Heart left ventricle (tissue), 16 donors: ENCODE data around the gene SERPINC1. TPM values are rescaled to one million over a fixed set of nuclear protein-coding genes. Genes with fewer than 3 reads are reported as not detected.

ENCODE experiments used
- ATAC-seq, 4 donors: fragments of 200-7000 bp; cut with Tn5 transposase; one replicate each; pipeline ENCODE4 v1.9.1; 2020 to 2022; ENCODE audit warnings: moderate library complexity in 4 of 4, mild to moderate bottlenecking in 3 of 4, moderate number of reproducible peaks in 1 of 4
- DNase-seq, 5 donors: peaks; one replicate each; pipeline ENCODE4 v3.0.0-alpha.2; 2020
- H3K27ac ChIP-seq, 12 donors: fragments of 200-600 bp; sonication (generic) in 4 of 12; one replicate each; pipeline versions ENCODE4 v1.5.0 to v1.8.0; 2016 to 2022; ENCODE audit warnings: mild to moderate bottlenecking in 2 of 12
- H3K27me3 ChIP-seq, 9 donors: fragments of 200-600 bp; sonication (generic) in 2 of 9; one replicate each; pipeline versions ENCODE4 v1.5.1 to v1.8.0; 2016 to 2022; ENCODE audit warnings: mild to moderate bottlenecking in 3 of 9
- H3K36me3 ChIP-seq, 9 donors: fragments of 200-600 bp; sonication (generic) in 2 of 9; one replicate each; pipeline versions ENCODE4 v1.5.0 to v1.8.0; 2018 to 2022; ENCODE audit warnings: mild to moderate bottlenecking in 2 of 9
- H3K4me1 ChIP-seq, 12 donors: fragments of 200-600 bp; sonication (generic) in 4 of 12; one replicate each; pipeline versions ENCODE4 v1.5.0 to v1.8.0; 2016 to 2022; ENCODE audit warnings: mild to moderate bottlenecking in 3 of 12
- H3K4me3 ChIP-seq, 12 donors: fragments of 200-600 bp; sonication (generic) in 4 of 12; one replicate each; pipeline versions ENCODE4 v1.5.0 to v1.8.0; 2017 to 2022; ENCODE audit warnings: mild to moderate bottlenecking in 9 of 12, moderate library complexity in 4 of 12
- H3K9me3 ChIP-seq, 12 donors: fragments of 200-600 bp; sonication (generic) in 4 of 12; one replicate each; pipeline versions ENCODE4 v1.5.0 to v1.8.0; 2016 to 2022; ENCODE audit warnings: mild to moderate bottlenecking in 1 of 12
- POLR2A ChIP-seq, 2 donors: fragments of 450-650 bp; IDR thresholded peaks; one replicate each; pipeline ENCODE4 v1.6.1; 2017; ENCODE audit warnings: antibody characterized with exemption in 2 of 2, mild to moderate bottlenecking in 2 of 2, moderate library complexity in 2 of 2
- WGBS, 4 donors: extraction: QIAGEN DNeasy Blood & Tissue Kit in 2 of 4; methylation state at CpG; one replicate each; pipeline versions ENCODE4 v1.1.5 to v1.1.7; 2013 to 2018; 5-methylcytosine and 5-hydroxymethylcytosine counted together
- intact Hi-C, 10 donors: fragments of 100-400 bp; cut with DNase I; formaldehyde crosslinking; loops; one replicate each; pipeline versions ENCODE4 v1.11.1 to v1.14.2; 2022
- polyA plus RNA-seq, 2 donors: library from polyadenylated mRNA; stranded (reverse); fragments of 200-250 nt; gene quantifications; one replicate each; pipeline ENCODE4 v1.2.3, GENCODE V29; 2013
- total RNA-seq, 9 donors: library from RNA; depleted of rRNA in 2 of 9; stranded (reverse); fragments of >200 nt in 2 of 9; fragmentation: NEBNext Ultra II Directional in 3 of 9; extraction: Animal tissue kit (Norgen Biotek cat#: 25700) in 3 of 9; gene quantifications; one replicate each; pipeline versions ENCODE4 v1.1.0 to v1.2.4, GENCODE V29; 2016 to 2023
- TF ChIP-seq, protein P1 (sequence below), 12 donors: fragments of 200-600 bp; sonication (generic) in 4 of 12; IDR thresholded peaks; one replicate each; pipeline versions ENCODE4 v1.5.0 to v1.8.0; 2018 to 2022; ENCODE audit warnings: antibody characterized with exemption in 12 of 12, mild to moderate bottlenecking in 5 of 12
- donor health status: ischemic (EF 13 %, LVEDD 7.1; RV severe dilation, severe dysfunction).
- donor health status: healthy with polysubstance abuse.
- donor health status: DM: no; HTN: yes; CAD: no.
- donor health status: DM: no; HTN: no; CAD: no.
- donor health status: ischemic (EF 25% LVEDD 6.9; RV normal size, moderate dysfunction).
- donor health status: ischemic (EF 25% LVEDD 5.7; RV mildly dilated, moderate dysfunction).
- donor health status: healthy.
- donor health status: DM: yes; HTN: yes; CAD: no.
- donor health status: ischemic (EF 35%, LVEDD 5.7; RV mildly dilated, moderate dysfunction).
- donor health status: nonischemic (EF 11% LVEDD 7.7; RV severe dilation, severe dysfunction).
- donor health status: DM: yes; HTN: yes; CAD: no.
- donor health status: PGD.
- donor health status: ischemic (EF 29% LVEDD 5.4; RV normal size, mild dysfunction).
- donor health status: nonischemic (EF 23%, LVEDD 6.1; RV moderate dilation, normal function).

Gene SERPINC1
- total and polyA plus RNA-seq, 11 donors = 0.15 to 0.33 (median 0.30) TPM; not detected in 8

DNA sequence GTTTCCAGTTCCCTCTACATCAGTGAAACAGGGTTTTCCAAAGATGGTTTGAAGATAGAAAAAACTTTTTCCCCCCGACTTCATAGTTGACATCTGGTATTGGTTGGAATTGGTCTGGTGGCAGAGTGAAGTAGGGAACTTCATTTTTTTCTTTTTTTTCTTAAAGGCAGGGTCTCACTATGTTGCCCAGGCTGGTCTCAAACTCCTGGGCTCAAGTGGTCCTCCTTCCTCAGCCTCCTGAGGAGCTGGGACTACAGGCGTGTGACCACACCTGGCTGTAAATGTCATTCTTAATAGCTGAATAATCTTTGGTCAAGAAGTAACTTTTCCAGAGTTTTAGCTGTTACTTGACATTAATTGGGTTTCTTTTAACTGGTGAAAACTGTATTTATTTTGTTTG lies 27.2 kb downstream of the SERPINC1 start:
- DNase-seq = no peak
- WGBS, 4 donors = 97 to 100% (median 100%) methylated on average over 2 of the region's 2 CpGs
- Histone ChIP-seq H3K9me3 (no peaks in the 10 kb centered on the region), H3K36me3 (peaks cover 2 to 58% (median 36%) of the 10 kb centered on the region in 9 donors), H3K27me3 (no peaks in the 10 kb centered on the region), H3K27ac (no peak overlapping the region), H3K4me1 (peaks cover 0 to 7% (median 0%) of the 10 kb centered on the region in 12 donors), H3K4me3 (no peak overlapping the region)
- no peak for ATAC-seq
- TF ChIP-seq POLR2A (IDR thresholded peaks at IDR 0.05) = no peak
- TF ChIP-seq, protein P1, sequence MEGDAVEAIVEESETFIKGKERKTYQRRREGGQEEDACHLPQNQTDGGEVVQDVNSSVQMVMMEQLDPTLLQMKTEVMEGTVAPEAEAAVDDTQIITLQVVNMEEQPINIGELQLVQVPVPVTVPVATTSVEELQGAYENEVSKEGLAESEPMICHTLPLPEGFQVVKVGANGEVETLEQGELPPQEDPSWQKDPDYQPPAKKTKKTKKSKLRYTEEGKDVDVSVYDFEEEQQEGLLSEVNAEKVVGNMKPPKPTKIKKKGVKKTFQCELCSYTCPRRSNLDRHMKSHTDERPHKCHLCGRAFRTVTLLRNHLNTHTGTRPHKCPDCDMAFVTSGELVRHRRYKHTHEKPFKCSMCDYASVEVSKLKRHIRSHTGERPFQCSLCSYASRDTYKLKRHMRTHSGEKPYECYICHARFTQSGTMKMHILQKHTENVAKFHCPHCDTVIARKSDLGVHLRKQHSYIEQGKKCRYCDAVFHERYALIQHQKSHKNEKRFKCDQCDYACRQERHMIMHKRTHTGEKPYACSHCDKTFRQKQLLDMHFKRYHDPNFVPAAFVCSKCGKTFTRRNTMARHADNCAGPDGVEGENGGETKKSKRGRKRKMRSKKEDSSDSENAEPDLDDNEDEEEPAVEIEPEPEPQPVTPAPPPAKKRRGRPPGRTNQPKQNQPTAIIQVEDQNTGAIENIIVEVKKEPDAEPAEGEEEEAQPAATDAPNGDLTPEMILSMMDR (IDR thresholded peaks at IDR 0.05) = no peak
- intact Hi-C loops = no loop called here

DNA sequence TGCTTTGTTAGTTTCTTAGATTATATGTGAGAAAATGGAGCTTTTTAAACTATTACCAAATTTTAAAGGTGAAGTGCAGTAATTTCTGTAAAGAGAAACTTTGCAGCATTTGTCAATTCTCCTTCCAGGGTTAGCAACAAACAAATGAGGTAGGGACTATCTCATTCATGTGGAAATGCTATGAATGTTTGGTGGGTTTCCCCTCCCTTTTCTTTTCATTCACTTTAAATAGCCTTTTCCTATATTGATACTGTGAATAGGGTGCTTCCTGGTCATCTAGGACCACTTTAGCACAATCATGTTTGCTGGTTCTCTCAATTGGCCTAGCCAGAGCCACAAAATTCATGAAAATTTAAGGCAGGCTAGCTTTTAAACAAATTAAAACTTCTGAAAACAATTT lies 28.4 kb downstream of the SERPINC1 start:
- Histone ChIP-seq H3K4me3 (no peak overlapping the region), H3K36me3 (peaks cover 2 to 61% (median 34%) of the 10 kb centered on the region in 9 donors), H3K27ac (no peak overlapping the region), H3K4me1 (peaks cover 0 to 7% (median 0%) of the 10 kb centered on the region in 12 donors), H3K9me3 (no peaks in the 10 kb centered on the region), H3K27me3 (no peaks in the 10 kb centered on the region)
- intact Hi-C loops = no loop called here
- ATAC-seq (no peak), DNase-seq (no peak)
- TF ChIP-seq POLR2A (IDR thresholded peaks at IDR 0.05) = no peak
- TF ChIP-seq, protein P1 (IDR thresholded peaks at IDR 0.05) = no peak

DNA sequence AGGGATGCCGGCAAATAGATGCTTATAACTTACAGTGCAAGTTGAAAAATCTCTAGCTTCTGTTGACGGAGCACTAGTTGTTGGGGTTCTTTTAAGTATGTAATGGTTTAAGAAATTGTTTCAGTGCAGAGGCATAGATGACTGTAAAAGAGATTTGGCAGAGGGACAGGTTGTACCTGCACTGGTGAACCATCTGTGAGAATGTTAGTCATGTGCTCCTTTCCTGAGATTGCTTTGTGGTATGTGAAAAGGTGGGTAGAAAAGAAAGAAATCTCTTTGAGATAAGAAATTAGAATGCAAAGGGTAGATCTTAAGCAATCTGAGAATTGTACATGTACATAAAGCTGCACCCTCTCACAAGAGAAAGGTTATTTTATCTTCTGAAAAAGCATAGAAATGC lies 29.5 kb downstream of the SERPINC1 start:
- WGBS, 4 donors = 95 to 98% (median 97%) methylated on average over 2 of the region's 2 CpGs
- Histone ChIP-seq H3K9me3 (no peaks in the 10 kb centered on the region), H3K36me3 (peaks cover 2 to 55% (median 34%) of the 10 kb centered on the region in 9 donors), H3K27ac (no peak overlapping the region), H3K27me3 (no peaks in the 10 kb centered on the region), H3K4me3 (no peak overlapping the region), H3K4me1 (peaks cover 0 to 7% (median 0%) of the 10 kb centered on the region in 12 donors)
- DNase-seq (no peak), ATAC-seq (no peak)
- intact Hi-C loops = no loop called here
- TF ChIP-seq POLR2A (IDR thresholded peaks at IDR 0.05) = no peak
- TF ChIP-seq, protein P1 (IDR thresholded peaks at IDR 0.05) = no peak

DNA sequence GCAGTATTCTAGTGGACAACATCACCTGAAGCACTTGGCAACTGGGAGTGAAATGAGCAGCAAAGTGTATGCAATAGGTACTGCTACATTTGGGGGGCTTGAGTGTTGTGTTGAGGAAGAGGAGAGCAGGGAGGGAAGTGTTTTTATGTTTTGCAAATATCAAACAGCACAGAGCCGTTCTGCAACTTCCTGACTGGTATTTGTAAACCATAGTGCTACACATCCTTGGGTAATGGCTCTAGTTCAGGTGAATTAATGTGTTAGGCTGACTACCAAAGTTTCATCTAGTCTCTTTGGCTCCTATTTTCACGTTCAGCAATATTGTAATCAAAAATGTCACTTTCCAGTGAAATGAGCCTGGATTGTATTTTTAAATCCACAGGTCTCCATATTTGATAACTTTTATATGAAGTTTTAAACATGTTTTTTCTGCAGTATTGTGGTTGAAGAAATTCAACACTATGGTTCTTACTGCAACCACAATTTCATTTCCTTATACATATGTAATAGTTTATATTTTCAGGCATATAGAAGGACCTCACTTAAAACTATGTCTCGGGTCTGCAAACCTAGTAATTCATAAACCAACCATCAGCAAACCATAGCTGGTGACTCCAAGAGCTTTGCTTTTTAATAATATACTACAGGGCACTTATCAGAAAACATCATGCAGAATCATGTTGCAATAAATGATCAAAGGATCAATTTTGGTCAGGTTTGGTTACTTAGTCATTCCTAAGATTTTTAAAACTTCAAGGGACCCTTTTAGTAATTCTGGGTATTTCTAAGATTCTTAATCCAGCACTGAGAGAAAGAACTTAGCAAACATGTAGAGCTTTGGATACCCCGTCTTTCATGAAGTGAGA lies 30.1 kb downstream of the SERPINC1 start:
- Histone ChIP-seq H3K9me3 (no peaks in the 10 kb centered on the region), H3K4me3 (no peak overlapping the region), H3K27ac (no peak overlapping the region), H3K27me3 (no peaks in the 10 kb centered on the region), H3K4me1 (peaks cover 0 to 7% (median 0%) of the 10 kb centered on the region in 12 donors), H3K36me3 (peaks cover 2 to 55% (median 34%) of the 10 kb centered on the region in 9 donors)
- WGBS, 4 donors = 85 to 93% (median 88%) methylated on average over 4 of the region's 4 CpGs
- TF ChIP-seq, protein P1 (IDR thresholded peaks at IDR 0.05) = no peak
- TF ChIP-seq POLR2A (IDR thresholded peaks at IDR 0.05) = no peak
- no peak for ATAC-seq
- DNase-seq = no peak
- intact Hi-C loops = no loop called here
